Effector memory CD8-positive, alpha-beta T cell (primary cell): ENCODE measurements around the gene JPT1.

ENCODE experiments used
- ATAC-seq: fragments of 150-1000 bp; cut with Tn5 transposase; replicated peaks from 2 replicates; pipeline ENCODE4 v1.10.0; 2021; ENCODE audit warnings: mild to moderate bottlenecking, moderate library complexity
- DNase-seq, 3 experiments: peaks; one replicate each; pipeline ENCODE4 v3.0.0; 2021
- H3K27ac Mint-ChIP-seq, 2 donors: one replicate each; pipeline ENCODE4 v1.8.0; 2022; ENCODE audit warnings: mild to moderate bottlenecking in 2 of 2, mixed read lengths in 2 of 2, moderate library complexity in 2 of 2
- H3K27me3 Mint-ChIP-seq, 2 donors: one replicate each; pipeline ENCODE4 v1.8.0; 2022; ENCODE audit warnings: mixed read lengths in 2 of 2
- H3K36me3 Mint-ChIP-seq: one replicate; pipeline ENCODE4 v1.8.0; 2022; ENCODE audit warnings: mild to moderate bottlenecking, moderate library complexity, mixed read lengths; ENCODE audit not compliant: insufficient read depth
- H3K4me1 Mint-ChIP-seq, 2 donors: one replicate each; pipeline ENCODE4 v1.8.0; 2022; ENCODE audit warnings: low read depth in 2 of 2, mixed read lengths in 2 of 2
- H3K4me3 Mint-ChIP-seq, 2 donors: one replicate each; pipeline ENCODE4 v1.8.0; 2022; ENCODE audit warnings: mild to moderate bottlenecking in 2 of 2, mixed read lengths in 2 of 2, moderate library complexity in 2 of 2
- H3K9me3 Mint-ChIP-seq, 2 donors: one replicate each; pipeline ENCODE4 v1.8.0; 2022; ENCODE audit warnings: mixed read lengths in 2 of 2

JPT1 gene

DNA sequence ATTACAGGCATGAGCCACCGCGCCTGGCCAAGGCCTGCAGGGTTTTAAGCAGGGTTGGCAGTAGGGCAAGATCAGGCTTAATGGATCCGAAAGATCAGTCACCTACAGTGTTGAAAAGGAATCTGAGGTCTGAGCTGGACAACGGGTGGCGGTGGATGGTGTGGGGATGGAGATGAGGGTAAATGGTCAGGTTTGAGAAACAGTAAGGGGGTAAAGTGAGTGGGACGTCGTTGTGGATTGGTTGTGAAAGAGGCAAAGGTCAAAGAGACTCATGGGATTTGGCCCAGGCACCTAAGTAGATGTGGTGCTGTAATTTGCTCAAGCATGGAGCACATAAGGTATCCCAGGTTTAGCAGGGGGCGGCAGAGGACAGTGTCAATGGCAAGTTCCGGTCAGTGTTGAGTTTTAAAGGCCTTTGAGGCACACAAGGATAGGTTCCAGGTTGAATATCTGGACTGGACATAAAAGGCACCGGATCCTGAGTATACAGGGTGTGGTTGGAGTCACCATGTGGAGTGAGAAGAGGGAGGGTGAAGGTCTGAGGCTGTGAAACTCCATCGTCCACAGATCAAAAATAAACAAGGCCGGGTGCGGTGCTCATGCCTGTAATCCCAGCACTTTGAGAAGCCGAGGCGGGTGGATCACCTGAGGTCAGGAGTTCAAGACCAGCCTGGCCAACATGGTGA, 67.7 kb downstream of the JPT1 start:
- Mint-ChIP-seq H3K4me3 (peak overlapping the region; percentile 65 to 73), H3K4me1 (peaks cover 3 to 14% of the 10 kb centered on the region in 2 donors), H3K9me3 (no peaks in the 10 kb centered on the region), H3K36me3 (no peaks in the 10 kb centered on the region), H3K27me3 (peaks cover 0 to 14% of the 10 kb centered on the region in 2 donors), H3K27ac (peak overlapping the region; percentile 32 to 83)
- DNase-seq (no peak), ATAC-seq (no peak)
